K562 (cell line): Measurements from ENCODE around the gene STK36. TPM values are rescaled to one million over a fixed set of nuclear protein-coding genes. Genes with fewer than 3 reads are reported as not detected.

Source experiments
- ATF3 ChIP-seq, 2 experiments: fragments of 450-650 bp in 1 of 2; sonication (generic) in 1 of 2; formaldehyde crosslinking in 1 of 2; IDR thresholded peaks in 1 of 2; conservative IDR thresholded peaks in 1 of 2; 2 replicates each; pipeline versions ENCODE4 v1.6.1 to v1.8.1; 2016 to 2023; ENCODE audit warnings: mild to moderate bottlenecking in 2 of 2, moderate library complexity in 2 of 2, inconsistent platforms in 1 of 2, missing genetic modification reagents in 1 of 2
- E2F6 ChIP-seq, 2 experiments: IDR thresholded peaks; 2 replicates each; pipeline ENCODE4 v1.6.1; 2011; ENCODE audit warnings: borderline replicate concordance in 1 of 2, control low read depth in 1 of 2, low read depth in 1 of 2, low read length in 1 of 2, mild to moderate bottlenecking in 1 of 2, mixed read lengths in 1 of 2, moderate library complexity in 1 of 2; ENCODE audit not compliant: insufficient read depth in 1 of 2, insufficient read length in 1 of 2, poor library complexity in 1 of 2, severe bottlenecking in 1 of 2; ENCODE audit errors: extremely low read depth in 1 of 2
- ETV5 ChIP-seq: sonication (generic); formaldehyde crosslinking; IDR thresholded peaks from 2 replicates; pipeline ENCODE4 v1.4.0; 2020; ENCODE audit warnings: low read depth, mild to moderate bottlenecking, missing genetic modification reagents
- NFE2 ChIP-seq: IDR thresholded peaks from 2 replicates; pipeline ENCODE4 v1.6.1; 2014; ENCODE audit warnings: antibody characterized with exemption, low read depth
- PHF20 ChIP-seq: fragments of 450-650 bp; IDR thresholded peaks from 2 replicates; pipeline ENCODE4 v1.6.1; 2018; ENCODE audit not compliant: partially characterized antibody
- RBFOX2 ChIP-seq: fragments of 200-400 bp; formaldehyde crosslinking; IDR thresholded peaks from 2 replicates; pipeline ENCODE4 v1.6.1; 2017; ENCODE audit warnings: low read depth, mild to moderate bottlenecking, low read length, moderate library complexity
- TAF15 ChIP-seq: fragments of 200-400 bp; formaldehyde crosslinking; IDR thresholded peaks from 2 replicates; pipeline ENCODE4 v1.6.1; 2017; ENCODE audit warnings: mild to moderate bottlenecking, low read depth, low read length, moderate library complexity
- ZNF174 ChIP-seq: fragments of 250-450 bp; sonication (Bioruptor Pico); IDR thresholded peaks from 2 replicates; pipeline ENCODE4 v1.4.0; 2020; ENCODE audit warnings: mild to moderate bottlenecking
- polyA plus RNA-seq, 8 experiments: library from polyadenylated mRNA; depleted of rRNA in 4 of 8; stranded (reverse) in 5 of 8; unstranded in 3 of 8; fragments of >200 nt; fragmentation: Nextera tagmentation in 2 of 8; fragmentation: Illumina TruSeq in 1 of 8; extraction: Ambion mirVana in 2 of 8; extraction: Trizol in 1 of 8; gene quantifications; 2 replicates each; pipeline versions ENCODE4 v1.2.1 to v1.2.3, GENCODE V29; 2011 to 2014; ENCODE audit warnings: inconsistent platforms in 1 of 8, missing spikeins in 1 of 8
- total RNA-seq, 7 experiments: library from RNA; depleted of rRNA in 6 of 7; stranded (reverse); fragments of >200 nt in 6 of 7; fragmentation: Illumina TruSeq in 2 of 7; extraction: Trizol in 2 of 7; gene quantifications; 2 replicates each; pipeline versions ENCODE4 v1.2.1 to v1.2.3, GENCODE V29; 2011 to 2021; ENCODE audit warnings: low replicate concordance in 1 of 7
- TF ChIP-seq, protein P1 (sequence below), 2 experiments: fragments of 150-350 bp in 1 of 2; IDR thresholded peaks; 2 replicates each; pipeline ENCODE4 v1.6.1; 2012 to 2016; ENCODE audit warnings: low read depth in 2 of 2, low read length in 2 of 2, mild to moderate bottlenecking in 1 of 2, moderate library complexity in 1 of 2

STK36 gene
- total and polyA plus RNA-seq, 9 of the 15 experiments (the other 6 are each of a cell fraction or from before 2014, with no cell fraction given), result 3.5 to 12.4 (median 6.7) TPM

GRCh38 chr2:218716070-218716469 is 44.2 kb downstream of the STK36 start (continued):
- no peak for TF ChIP-seq ETV5
- no peak for TF ChIP-seq E2F6 (IDR thresholded peaks at IDR 0.05; ENCODE audit: borderline replicate concordance in 1 of 2, extremely low read depth in 1 of 2, insufficient read depth in 1 of 2, insufficient read length in 1 of 2, low read depth in 1 of 2, low read length in 1 of 2, poor library complexity in 1 of 2, severe bottlenecking in 1 of 2)
- no peak for TF ChIP-seq NFE2
- no peak for TF ChIP-seq RBFOX2
- TF ChIP-seq ATF3 (IDR thresholded peaks at IDR 0.05), result no peak
- no peak for TF ChIP-seq ATF3 (CRISPR knock-in tag; conservative IDR thresholded peaks at IDR 0.05)
- TF ChIP-seq, protein P1, sequence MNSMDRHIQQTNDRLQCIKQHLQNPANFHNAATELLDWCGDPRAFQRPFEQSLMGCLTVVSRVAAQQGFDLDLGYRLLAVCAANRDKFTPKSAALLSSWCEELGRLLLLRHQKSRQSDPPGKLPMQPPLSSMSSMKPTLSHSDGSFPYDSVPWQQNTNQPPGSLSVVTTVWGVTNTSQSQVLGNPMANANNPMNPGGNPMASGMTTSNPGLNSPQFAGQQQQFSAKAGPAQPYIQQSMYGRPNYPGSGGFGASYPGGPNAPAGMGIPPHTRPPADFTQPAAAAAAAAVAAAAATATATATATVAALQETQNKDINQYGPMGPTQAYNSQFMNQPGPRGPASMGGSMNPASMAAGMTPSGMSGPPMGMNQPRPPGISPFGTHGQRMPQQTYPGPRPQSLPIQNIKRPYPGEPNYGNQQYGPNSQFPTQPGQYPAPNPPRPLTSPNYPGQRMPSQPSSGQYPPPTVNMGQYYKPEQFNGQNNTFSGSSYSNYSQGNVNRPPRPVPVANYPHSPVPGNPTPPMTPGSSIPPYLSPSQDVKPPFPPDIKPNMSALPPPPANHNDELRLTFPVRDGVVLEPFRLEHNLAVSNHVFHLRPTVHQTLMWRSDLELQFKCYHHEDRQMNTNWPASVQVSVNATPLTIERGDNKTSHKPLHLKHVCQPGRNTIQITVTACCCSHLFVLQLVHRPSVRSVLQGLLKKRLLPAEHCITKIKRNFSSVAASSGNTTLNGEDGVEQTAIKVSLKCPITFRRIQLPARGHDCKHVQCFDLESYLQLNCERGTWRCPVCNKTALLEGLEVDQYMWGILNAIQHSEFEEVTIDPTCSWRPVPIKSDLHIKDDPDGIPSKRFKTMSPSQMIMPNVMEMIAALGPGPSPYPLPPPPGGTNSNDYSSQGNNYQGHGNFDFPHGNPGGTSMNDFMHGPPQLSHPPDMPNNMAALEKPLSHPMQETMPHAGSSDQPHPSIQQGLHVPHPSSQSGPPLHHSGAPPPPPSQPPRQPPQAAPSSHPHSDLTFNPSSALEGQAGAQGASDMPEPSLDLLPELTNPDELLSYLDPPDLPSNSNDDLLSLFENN (IDR thresholded peaks at IDR 0.05; ENCODE audit: low read depth in 2 of 2, low read length in 2 of 2), result no peak
- TF ChIP-seq PHF20, result no peak
- no peak for TF ChIP-seq ZNF174 (CRISPR knock-in tag)
- TF ChIP-seq TAF15, result no peak
